ENCODE data around the gene RHEX. TPM values are rescaled to one million over a fixed set of nuclear protein-coding genes. Genes with fewer than 3 reads are reported as not detected.
"Not testable (repeated sequence)": the region's sequence is repeated elsewhere in the genome, so short reads cannot be mapped to it uniquely, and the experiment has no call there.

The RHEX gene
- total RNA-seq, 2 donors from 2014 or later: 1.8 to 4.3 TPM

- DNase-seq (ENCODE audit: low spot score); intact Hi-C loops (cut with DNase I): not testable (repeated sequence)
Measured at GRCh38 chr1:206052231-206052865, 625 bp upstream of the RHEX start.

- intact Hi-C loops (cut with DNase I): not testable (repeated sequence)
Measured at GRCh38 chr1:206053616-206054015, 643 bp downstream of the RHEX start.

GRCh38 chr1:206055069-206055625, 2.2 kb downstream of the RHEX start:
- DNase-seq (ENCODE audit: low spot score); intact Hi-C loops (cut with DNase I): not testable (repeated sequence)

More at GRCh38 chr1:206053616-206054015, 643 bp downstream of the RHEX start:
- DNase-seq (ENCODE audit: low spot score): not testable (repeated sequence)

- DNase-seq (ENCODE audit: low spot score); intact Hi-C loops (cut with DNase I): not testable (repeated sequence)
Measured at GRCh38 chr1:206055639-206056323, 2.8 kb downstream of the RHEX start.

GRCh38 chr1:206058289-206058926, 5.4 kb downstream of the RHEX start:
- intact Hi-C loops (cut with DNase I); DNase-seq (ENCODE audit: low spot score): not testable (repeated sequence)

- no peak for DNase-seq (ENCODE audit: low spot score)
- intact Hi-C loops (cut with DNase I): no loop called here
Measured at GRCh38 chr1:206058927-206059292, 5.9 kb downstream of the RHEX start.

- no peak for DNase-seq (ENCODE audit: low spot score)
- intact Hi-C loops (cut with DNase I): no loop called here
Measured at GRCh38 chr1:206059355-206059915, 6.5 kb downstream of the RHEX start.

- intact Hi-C loops (cut with DNase I): no loop called here
- DNase-seq (ENCODE audit: low spot score): no peak
Measured at GRCh38 chr1:206060844-206061243, 7.9 kb downstream of the RHEX start.

- no peak for DNase-seq (ENCODE audit: low spot score)
- intact Hi-C loops (cut with DNase I): no loop called here
Measured at GRCh38 chr1:206062464-206062863, 9.5 kb downstream of the RHEX start.

- DNase-seq (ENCODE audit: low spot score); intact Hi-C loops (cut with DNase I): not testable (repeated sequence)
Measured at GRCh38 chr1:206064001-206064400, 11.0 kb downstream of the RHEX start.

- intact Hi-C loops (cut with DNase I); DNase-seq (ENCODE audit: low spot score): not testable (repeated sequence)
Measured at GRCh38 chr1:206064501-206064900, 11.5 kb downstream of the RHEX start.

- intact Hi-C loops (cut with DNase I): no loop called here
- DNase-seq (ENCODE audit: low spot score): no peak
Measured at GRCh38 chr1:206065547-206066145, 12.7 kb downstream of the RHEX start.

- no peak for DNase-seq (ENCODE audit: low spot score)
- intact Hi-C loops (cut with DNase I): no loop called here
Measured at GRCh38 chr1:206066479-206067171, 13.7 kb downstream of the RHEX start.

- intact Hi-C loops (cut with DNase I): no loop called here
- DNase-seq (ENCODE audit: low spot score): no peak
Measured at GRCh38 chr1:206067486-206068227, 14.7 kb downstream of the RHEX start.

- no peak for DNase-seq (ENCODE audit: low spot score)
- intact Hi-C loops (cut with DNase I): no loop called here
Measured at GRCh38 chr1:206068314-206068713, 15.3 kb downstream of the RHEX start.

GRCh38 chr1:206070627-206071304, 17.8 kb downstream of the RHEX start:
- DNase-seq (ENCODE audit: low spot score): no peak
- intact Hi-C loops (cut with DNase I): no loop called here

GRCh38 chr1:206074839-206075238, 21.9 kb downstream of the RHEX start:
- DNase-seq (ENCODE audit: low spot score): no peak
- intact Hi-C loops (cut with DNase I): no loop called here

Data from posterior vena cava (tissue), 2 donors.